Esophagus squamous epithelium (tissue), 5 donors: ENCODE data around the gene ZBTB21. TPM values are rescaled to one million over a fixed set of nuclear protein-coding genes. Genes with fewer than 3 reads are reported as not detected.

ENCODE experiments used
- DNase-seq: peaks from one replicate; lab custom pipeline; 2025; lab: John Stamatoyannopoulos, UW
- H3K27ac ChIP-seq, 4 donors: fragments of 200-600 bp; sonication (generic); one replicate each; pipeline ENCODE4 v1.5.1; 2016 to 2019; ENCODE audit warnings: mild to moderate bottlenecking in 1 of 4
- H3K27me3 ChIP-seq, 4 donors: fragments of 200-600 bp; sonication (generic); 1 replicate in 3 of 4; 2 replicates in 1 of 4; pipeline versions ENCODE4 v1.5.1 to v1.6.0; 2017 to 2021; ENCODE audit warnings: antibody characterized with exemption in 1 of 4
- H3K36me3 ChIP-seq, 3 donors: fragments of 200-600 bp; sonication (generic); one replicate each; pipeline ENCODE4 v1.5.1; 2016 to 2019
- H3K4me1 ChIP-seq, 3 donors: fragments of 200-600 bp; sonication (generic); one replicate each; pipeline ENCODE4 v1.5.1; 2017 to 2019
- H3K4me3 ChIP-seq, 4 donors: fragments of 200-600 bp; sonication (generic); 1 replicate in 3 of 4; 2 replicates in 1 of 4; pipeline ENCODE4 v1.5.1; 2016 to 2019; ENCODE audit warnings: mild to moderate bottlenecking in 2 of 4, moderate library complexity in 1 of 4
- H3K9me3 ChIP-seq, 3 donors: fragments of 200-600 bp; sonication (generic); one replicate each; pipeline ENCODE4 v1.5.1; 2016 to 2019
- POLR2A ChIP-seq, 4 donors: fragments of 450-650 bp; IDR thresholded peaks; one replicate each; pipeline ENCODE4 v1.6.1; 2017; ENCODE audit warnings: antibody characterized with exemption in 4 of 4, mild to moderate bottlenecking in 4 of 4, moderate library complexity in 3 of 4
- WGBS, 2 donors: methylation state at CpG; one replicate each; pipeline ENCODE4 v1.1.5; 2018; 5-methylcytosine and 5-hydroxymethylcytosine counted together
- intact Hi-C: fragments of 100-400 bp; cut with DNase I; formaldehyde crosslinking; loops from one replicate; pipeline ENCODE4 v1.15.0; 2022
- total RNA-seq, 4 donors: library from RNA; depleted of rRNA; stranded (reverse); fragments of >200 nt; gene quantifications; one replicate each; pipeline ENCODE4 v1.1.0, GENCODE V29; 2016
- TF ChIP-seq, protein P1 (sequence below), 6 experiments: fragments of 450-650 bp in 4 of 6; fragments of 200-600 bp in 2 of 6; sonication (generic) in 2 of 6; IDR thresholded peaks; one replicate each; pipeline ENCODE4 v1.5.1; 2016 to 2019; ENCODE audit warnings: antibody characterized with exemption in 6 of 6, mild to moderate bottlenecking in 4 of 6, moderate library complexity in 4 of 6
- donor health status: DM: yes; HTN: yes; CAD: no.

ZBTB21 gene
- total RNA-seq, 4 donors from 2014 or later = 5.9 to 10.3 (median 7.8) TPM

GRCh38 chr21:41987310-41987709, 22.9 kb downstream of the ZBTB21 start:
- no peaks in the 10 kb centered on the region for H3K27me3 ChIP-seq
- no peaks in the 10 kb centered on the region for H3K4me1 ChIP-seq
- no peak overlapping the region for H3K27ac ChIP-seq
- DNase-seq = no peak
- intact Hi-C loops = no loop called here
- no peaks in the 10 kb centered on the region for H3K9me3 ChIP-seq
- H3K36me3 ChIP-seq = peaks cover 6 to 17% (median 13%) of the 10 kb centered on the region in 3 donors
- WGBS, 2 donors = 97 to 98% methylated on average over 3 of the region's 3 CpGs
- no peak overlapping the region for H3K4me3 ChIP-seq
- TF ChIP-seq POLR2A (IDR thresholded peaks at IDR 0.05) = no peak
- TF ChIP-seq, protein P1, sequence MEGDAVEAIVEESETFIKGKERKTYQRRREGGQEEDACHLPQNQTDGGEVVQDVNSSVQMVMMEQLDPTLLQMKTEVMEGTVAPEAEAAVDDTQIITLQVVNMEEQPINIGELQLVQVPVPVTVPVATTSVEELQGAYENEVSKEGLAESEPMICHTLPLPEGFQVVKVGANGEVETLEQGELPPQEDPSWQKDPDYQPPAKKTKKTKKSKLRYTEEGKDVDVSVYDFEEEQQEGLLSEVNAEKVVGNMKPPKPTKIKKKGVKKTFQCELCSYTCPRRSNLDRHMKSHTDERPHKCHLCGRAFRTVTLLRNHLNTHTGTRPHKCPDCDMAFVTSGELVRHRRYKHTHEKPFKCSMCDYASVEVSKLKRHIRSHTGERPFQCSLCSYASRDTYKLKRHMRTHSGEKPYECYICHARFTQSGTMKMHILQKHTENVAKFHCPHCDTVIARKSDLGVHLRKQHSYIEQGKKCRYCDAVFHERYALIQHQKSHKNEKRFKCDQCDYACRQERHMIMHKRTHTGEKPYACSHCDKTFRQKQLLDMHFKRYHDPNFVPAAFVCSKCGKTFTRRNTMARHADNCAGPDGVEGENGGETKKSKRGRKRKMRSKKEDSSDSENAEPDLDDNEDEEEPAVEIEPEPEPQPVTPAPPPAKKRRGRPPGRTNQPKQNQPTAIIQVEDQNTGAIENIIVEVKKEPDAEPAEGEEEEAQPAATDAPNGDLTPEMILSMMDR (IDR thresholded peaks at IDR 0.05) = no peak

GRCh38 chr21:41985662-41986416, 24.3 kb downstream of the ZBTB21 start:
- Histone ChIP-seq H3K4me3 (no peak overlapping the region), H3K36me3 (peaks cover 0 to 3% (median 0%) of the 10 kb centered on the region in 3 donors), H3K27me3 (no peaks in the 10 kb centered on the region), H3K9me3 (no peaks in the 10 kb centered on the region), H3K27ac (no peak overlapping the region), H3K4me1 (no peaks in the 10 kb centered on the region)
- TF ChIP-seq, protein P1 (IDR thresholded peaks at IDR 0.05) = no peak
- TF ChIP-seq POLR2A (IDR thresholded peaks at IDR 0.05) = no peak
- intact Hi-C loops = no loop called here
- DNase-seq = no peak
- WGBS, 2 donors = 55 to 65% methylated on average over 6 of the region's 6 CpGs

DNA sequence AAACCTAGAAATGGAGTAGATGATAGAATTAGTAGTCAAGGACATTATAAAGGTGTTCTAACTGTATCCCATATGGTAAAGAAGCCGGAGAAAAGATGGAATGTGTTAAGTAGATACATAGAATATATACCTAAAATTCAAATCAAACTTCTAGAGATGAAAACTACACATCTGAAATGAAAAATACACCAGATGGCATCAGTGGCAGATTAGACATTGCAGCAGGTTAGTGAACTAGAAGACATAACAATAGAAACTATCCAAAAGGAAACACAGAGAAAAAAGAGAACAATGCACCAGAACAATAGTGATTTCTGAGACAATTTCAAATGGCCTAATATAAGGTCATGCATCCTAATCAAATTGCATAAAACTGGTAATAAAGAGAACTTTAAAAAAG, 26.9 kb downstream of the ZBTB21 start:
- Histone ChIP-seq H3K4me3 (no peak overlapping the region), H3K36me3 (no peaks in the 10 kb centered on the region), H3K4me1 (no peaks in the 10 kb centered on the region), H3K27ac (no peak overlapping the region), H3K27me3 (no peaks in the 10 kb centered on the region), H3K9me3 (no peaks in the 10 kb centered on the region)
- no peak for DNase-seq
- TF ChIP-seq POLR2A (IDR thresholded peaks at IDR 0.05) = no peak
- TF ChIP-seq, protein P1 (IDR thresholded peaks at IDR 0.05) = no peak
- intact Hi-C loops = no loop called here
- WGBS, 2 donors = 87 to 90% methylated on average over 1 of the region's 1 CpG

GRCh38 chr21:41980561-41980960, 29.6 kb downstream of the ZBTB21 start:
- intact Hi-C loops = no loop called here
- Histone ChIP-seq H3K36me3 (no peaks in the 10 kb centered on the region), H3K4me1 (no peaks in the 10 kb centered on the region), H3K27me3 (no peaks in the 10 kb centered on the region), H3K27ac (no peak overlapping the region), H3K9me3 (no peaks in the 10 kb centered on the region), H3K4me3 (no peak overlapping the region)
- TF ChIP-seq, protein P1 (IDR thresholded peaks at IDR 0.05) = no peak
- TF ChIP-seq POLR2A (IDR thresholded peaks at IDR 0.05) = no peak
- no peak for DNase-seq

DNA sequence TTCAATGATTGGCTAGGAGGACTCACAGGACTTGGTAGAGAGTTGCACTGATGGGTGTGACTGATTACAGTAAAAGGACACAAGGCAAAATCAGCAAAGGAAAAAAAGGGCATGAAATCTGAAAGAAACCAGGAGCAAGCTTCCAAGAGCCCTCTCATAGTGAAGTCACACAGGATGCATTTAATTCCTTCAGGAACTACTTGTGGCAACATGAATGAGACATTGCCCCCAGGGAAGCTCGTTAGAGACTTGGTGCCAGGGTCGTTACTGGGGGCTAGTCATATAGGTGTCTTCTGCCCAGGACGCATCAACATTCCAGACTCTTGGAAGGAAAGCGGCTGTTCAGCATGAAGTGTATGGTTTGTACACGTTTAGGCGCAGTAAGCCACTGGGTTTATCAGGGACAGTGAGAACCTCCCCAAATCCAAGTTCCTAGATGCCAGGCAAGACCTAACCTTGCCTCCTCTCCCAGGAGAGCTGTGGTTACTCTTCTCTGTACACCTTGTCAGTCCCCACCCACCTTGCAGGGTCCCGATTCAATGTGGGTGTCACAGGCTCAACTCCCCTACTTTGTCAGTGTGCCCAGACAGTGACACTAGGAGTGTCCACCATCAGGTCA, 30.3 kb downstream of the ZBTB21 start:
- 46 to 60% methylated on average over 6 to 7 of the region's 7 CpGs for WGBS, 2 donors
- no peak overlapping the region for H3K4me3 ChIP-seq
- no peak overlapping the region for H3K27ac ChIP-seq
- no peak for TF ChIP-seq POLR2A (IDR thresholded peaks at IDR 0.05)
- TF ChIP-seq, protein P1 (IDR thresholded peaks at IDR 0.05) = no peak
- peaks cover 0 to under 1% (median 0%) of the 10 kb centered on the region in 3 donors for H3K4me1 ChIP-seq
- H3K9me3 ChIP-seq = no peaks in the 10 kb centered on the region
- intact Hi-C loops = no loop called here
- no peaks in the 10 kb centered on the region for H3K36me3 ChIP-seq
- DNase-seq = no peak
- no peaks in the 10 kb centered on the region for H3K27me3 ChIP-seq
